A673 (cell line): Measurements from ENCODE around the gene HDAC3.

Source experiments
- EZH2 ChIP-seq: fragments of 200-600 bp; sonication (generic); IDR thresholded peaks from 2 replicates; pipeline ENCODE4 v1.6.1; 2017; ENCODE audit warnings: borderline replicate concordance, low read depth, mild to moderate bottlenecking, mixed read lengths, antibody characterized with exemption, low read length; ENCODE audit not compliant: poor library complexity, severe bottlenecking
- TF ChIP-seq, protein P1 (sequence below): fragments of 300-800, 200-600 bp; sonication (generic); conservative IDR thresholded peaks from 2 replicates; pipeline ENCODE4 v1.5.1; 2017; ENCODE audit warnings: low read depth, mild to moderate bottlenecking, antibody characterized with exemption, low read length, moderate library complexity, mixed read lengths

DNA sequence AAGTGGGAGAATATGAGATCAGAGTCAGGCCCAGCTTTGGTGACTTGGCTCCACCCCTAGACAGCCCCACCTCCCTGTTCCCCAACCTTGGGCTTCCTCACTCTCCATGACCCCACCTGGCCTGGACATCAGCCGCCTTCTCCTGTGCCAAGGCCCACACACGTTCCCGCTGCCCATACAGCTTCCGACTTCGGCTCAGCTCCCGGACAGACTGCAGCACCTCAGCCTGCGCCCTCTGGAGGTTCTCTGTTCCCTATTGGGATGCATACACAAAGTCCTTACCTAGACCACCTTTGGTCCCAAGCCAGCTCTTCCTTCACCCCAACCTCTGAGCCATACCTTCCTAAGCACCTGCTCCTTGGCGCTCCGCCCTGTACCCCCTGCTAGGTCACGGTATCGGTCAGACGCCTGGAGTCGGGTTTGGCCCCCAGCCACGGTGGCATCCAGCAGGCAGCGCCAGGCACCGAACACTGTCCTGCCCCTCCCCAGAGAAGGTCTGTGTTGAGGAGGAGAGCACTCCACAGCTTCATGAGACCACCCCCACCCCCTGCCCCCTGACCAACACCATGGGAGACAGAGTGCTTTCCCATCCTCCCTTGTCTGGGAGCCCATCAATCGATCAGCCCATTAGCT lies 12.5 kb upstream of the HDAC3 start:
- TF ChIP-seq, protein P1, sequence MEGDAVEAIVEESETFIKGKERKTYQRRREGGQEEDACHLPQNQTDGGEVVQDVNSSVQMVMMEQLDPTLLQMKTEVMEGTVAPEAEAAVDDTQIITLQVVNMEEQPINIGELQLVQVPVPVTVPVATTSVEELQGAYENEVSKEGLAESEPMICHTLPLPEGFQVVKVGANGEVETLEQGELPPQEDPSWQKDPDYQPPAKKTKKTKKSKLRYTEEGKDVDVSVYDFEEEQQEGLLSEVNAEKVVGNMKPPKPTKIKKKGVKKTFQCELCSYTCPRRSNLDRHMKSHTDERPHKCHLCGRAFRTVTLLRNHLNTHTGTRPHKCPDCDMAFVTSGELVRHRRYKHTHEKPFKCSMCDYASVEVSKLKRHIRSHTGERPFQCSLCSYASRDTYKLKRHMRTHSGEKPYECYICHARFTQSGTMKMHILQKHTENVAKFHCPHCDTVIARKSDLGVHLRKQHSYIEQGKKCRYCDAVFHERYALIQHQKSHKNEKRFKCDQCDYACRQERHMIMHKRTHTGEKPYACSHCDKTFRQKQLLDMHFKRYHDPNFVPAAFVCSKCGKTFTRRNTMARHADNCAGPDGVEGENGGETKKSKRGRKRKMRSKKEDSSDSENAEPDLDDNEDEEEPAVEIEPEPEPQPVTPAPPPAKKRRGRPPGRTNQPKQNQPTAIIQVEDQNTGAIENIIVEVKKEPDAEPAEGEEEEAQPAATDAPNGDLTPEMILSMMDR = no peak
- no peak for TF ChIP-seq EZH2
